ENCODE results near the gene BSND.

DNA sequence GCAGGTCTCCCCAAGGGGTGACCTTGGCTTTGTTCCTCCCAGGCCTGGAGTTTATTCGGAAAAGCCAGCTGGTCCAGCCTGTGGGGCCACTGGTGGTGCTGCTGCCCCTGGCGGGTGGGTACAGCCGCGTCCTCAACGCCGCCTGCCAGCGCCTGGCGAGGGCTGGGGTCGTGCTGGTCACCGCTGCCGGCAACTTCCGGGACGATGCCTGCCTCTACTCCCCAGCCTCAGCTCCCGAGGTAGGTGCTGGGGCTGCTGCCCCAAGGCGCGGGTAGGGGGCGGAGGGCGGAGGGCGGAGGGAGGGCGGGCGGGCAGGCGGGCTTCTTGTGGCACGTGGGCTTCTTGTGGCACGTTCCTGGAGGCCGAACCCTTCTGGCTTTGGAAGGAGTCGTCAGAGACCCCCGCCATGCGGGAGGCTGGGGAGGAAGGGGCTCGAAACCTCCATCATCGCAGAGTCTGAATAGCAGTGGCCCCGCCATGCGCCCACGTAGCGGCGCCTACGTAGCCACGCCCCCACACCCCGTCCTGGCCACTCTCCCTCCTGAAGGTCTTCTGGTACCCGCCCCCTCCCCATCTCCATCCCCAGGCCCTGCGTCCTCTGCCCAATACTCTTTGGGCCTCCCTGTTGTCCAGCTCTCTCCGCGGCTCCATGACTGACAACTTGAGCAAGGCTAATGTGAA is 57.4 kb downstream of the BSND start:
- TF ChIP-seq, protein P1, sequence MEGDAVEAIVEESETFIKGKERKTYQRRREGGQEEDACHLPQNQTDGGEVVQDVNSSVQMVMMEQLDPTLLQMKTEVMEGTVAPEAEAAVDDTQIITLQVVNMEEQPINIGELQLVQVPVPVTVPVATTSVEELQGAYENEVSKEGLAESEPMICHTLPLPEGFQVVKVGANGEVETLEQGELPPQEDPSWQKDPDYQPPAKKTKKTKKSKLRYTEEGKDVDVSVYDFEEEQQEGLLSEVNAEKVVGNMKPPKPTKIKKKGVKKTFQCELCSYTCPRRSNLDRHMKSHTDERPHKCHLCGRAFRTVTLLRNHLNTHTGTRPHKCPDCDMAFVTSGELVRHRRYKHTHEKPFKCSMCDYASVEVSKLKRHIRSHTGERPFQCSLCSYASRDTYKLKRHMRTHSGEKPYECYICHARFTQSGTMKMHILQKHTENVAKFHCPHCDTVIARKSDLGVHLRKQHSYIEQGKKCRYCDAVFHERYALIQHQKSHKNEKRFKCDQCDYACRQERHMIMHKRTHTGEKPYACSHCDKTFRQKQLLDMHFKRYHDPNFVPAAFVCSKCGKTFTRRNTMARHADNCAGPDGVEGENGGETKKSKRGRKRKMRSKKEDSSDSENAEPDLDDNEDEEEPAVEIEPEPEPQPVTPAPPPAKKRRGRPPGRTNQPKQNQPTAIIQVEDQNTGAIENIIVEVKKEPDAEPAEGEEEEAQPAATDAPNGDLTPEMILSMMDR (IDR thresholded peaks at IDR 0.05) = no peak
- no peak for TF ChIP-seq POLR2A (IDR thresholded peaks at IDR 0.05)

Data from ovary (tissue), 3 donors.